SK-MEL-5 (cell line): Measurements from ENCODE around the gene TBX5. TPM values are rescaled to one million over a fixed set of nuclear protein-coding genes. Genes with fewer than 3 reads are reported as not detected.

Experiments used
- DNase-seq: peaks from one replicate; pipeline ENCODE4 v3.0.0-alpha.2; 2016; ENCODE audit warnings: low read depth, low spot score
- in situ Hi-C: cut with HindIII; loops from 2 replicates; pipeline ENCODE4 v1.10.0; 2016; ENCODE audit warnings: low sequenced_read_pairs, high pct_unique_total_duplicates, low pct_unique_long_range_greater_than_20kb
- polyA plus RNA-seq, 2 experiments: library from polyadenylated mRNA; depleted of rRNA; stranded (reverse); fragments of >200 nt; gene quantifications; 2 replicates each; pipeline ENCODE4 v1.2.3, GENCODE V29; 2015
- total RNA-seq: library from RNA; depleted of rRNA; stranded (reverse); fragments of >200 nt; shearing (Covaris generic); gene quantifications from 2 replicates; pipeline ENCODE4 v1.2.3, GENCODE V29; 2014; rRNA removed

TBX5 gene
- total RNA-seq = not detected in 2 replicates
- 0.02 TPM in 1 of 2 replicates, not detected in the other for polyA plus RNA-seq (2015; cell fraction: cytosol; rRNA removed)
- not detected in 2 replicates for polyA plus RNA-seq (2015; cell fraction: nucleus; rRNA removed)

- no peak for DNase-seq
- in situ Hi-C loops = no loop called here
These were observed at the start of gene TBX5 for GRCh38 chr12:114405519-114406271. Gene TBX5 (minus strand): TSS chr12:114406144. CDS start chr12:114403898, 2,246 bp downstream.

DNA sequence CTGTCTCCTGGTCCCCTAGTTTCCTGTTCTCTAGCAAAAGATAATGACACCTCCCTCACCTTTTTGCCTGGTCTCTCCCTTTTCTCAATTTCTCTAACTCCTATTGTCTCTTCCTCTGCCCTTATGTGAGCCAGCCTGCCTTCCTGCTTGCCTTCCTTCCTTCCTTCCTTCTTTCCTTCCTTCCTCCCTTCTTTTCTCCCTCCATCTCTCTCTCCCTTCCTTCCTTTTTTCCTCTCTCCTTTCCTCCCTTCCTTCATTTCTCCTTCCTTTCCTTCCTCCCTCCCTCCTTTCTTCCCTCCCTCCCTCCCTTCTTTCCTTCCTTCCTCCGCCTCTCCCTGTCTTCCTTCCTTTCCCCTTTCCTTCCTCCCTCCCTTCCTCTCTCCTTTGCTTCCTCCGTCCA lies 45.7 kb upstream of the TBX5 start:
- in situ Hi-C loops = no loop called here

GRCh38 chr12:114450515-114451300 lies 44.8 kb upstream of the TBX5 start:
- DNase-seq = no peak
- in situ Hi-C loops = no loop called here

More for the DNA sequence above, 45.7 kb upstream of the TBX5 start:
- no peak for DNase-seq

GRCh38 chr12:114450019-114450418 lies 44.1 kb upstream of the TBX5 start:
- in situ Hi-C loops = no loop called here
- DNase-seq = no peak

GRCh38 chr12:114448618-114448933 lies 42.6 kb upstream of the TBX5 start:
- no peak for DNase-seq
- in situ Hi-C loops = no loop called here

GRCh38 chr12:114447799-114448617 lies 42.1 kb upstream of the TBX5 start:
- no peak for DNase-seq
- in situ Hi-C loops = no loop called here

- in situ Hi-C loops = no loop called here
- no peak for DNase-seq
These were observed 41.4 kb upstream of the TBX5 start for GRCh38 chr12:114447274-114447716.

DNA sequence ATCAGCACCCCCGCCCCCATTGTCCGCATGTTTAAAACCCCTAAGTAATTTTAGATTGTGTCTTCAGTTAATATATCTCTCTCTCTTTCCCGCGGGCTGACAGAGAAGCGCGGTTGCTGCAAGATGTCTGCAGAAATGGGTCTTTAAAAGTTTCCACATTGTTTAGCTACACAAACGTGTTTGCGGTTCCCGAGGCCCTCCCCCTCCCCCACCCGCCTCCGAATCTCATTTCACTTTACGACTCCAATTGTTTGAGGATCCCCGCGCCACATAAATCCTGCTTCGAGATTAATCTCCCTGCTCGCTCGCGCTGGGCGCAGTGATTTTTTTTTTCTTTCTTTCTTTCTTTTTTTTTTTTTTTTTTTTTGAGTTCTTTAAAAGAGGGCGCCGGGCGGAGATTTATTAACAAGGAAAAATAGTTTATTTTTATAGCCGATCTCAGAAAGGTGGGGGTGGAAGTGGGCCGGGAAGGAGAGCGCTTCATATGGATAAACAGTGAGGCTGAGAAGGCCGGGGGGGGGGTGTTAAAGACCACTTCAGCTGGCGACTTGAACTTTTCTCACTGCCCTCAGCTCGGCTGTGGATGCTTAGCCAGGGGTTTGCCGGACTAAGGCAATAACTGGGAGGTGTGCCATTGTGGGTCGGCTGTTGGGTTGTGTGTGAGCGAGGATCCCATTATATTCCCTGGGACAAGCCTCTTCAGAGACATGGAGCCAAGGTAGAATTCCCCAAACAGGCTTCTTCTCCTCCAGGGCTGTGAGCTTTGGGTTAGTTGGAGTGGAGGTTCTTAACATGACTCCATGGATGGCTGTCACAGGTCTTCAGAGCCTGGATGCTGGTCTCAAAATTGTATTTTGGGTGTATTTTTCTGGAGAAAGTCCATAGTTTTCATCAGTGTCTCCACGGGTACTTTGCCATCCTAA lies 39.7 kb upstream of the TBX5 start:
- DNase-seq = no peak
- in situ Hi-C loops = no loop called here

DNA sequence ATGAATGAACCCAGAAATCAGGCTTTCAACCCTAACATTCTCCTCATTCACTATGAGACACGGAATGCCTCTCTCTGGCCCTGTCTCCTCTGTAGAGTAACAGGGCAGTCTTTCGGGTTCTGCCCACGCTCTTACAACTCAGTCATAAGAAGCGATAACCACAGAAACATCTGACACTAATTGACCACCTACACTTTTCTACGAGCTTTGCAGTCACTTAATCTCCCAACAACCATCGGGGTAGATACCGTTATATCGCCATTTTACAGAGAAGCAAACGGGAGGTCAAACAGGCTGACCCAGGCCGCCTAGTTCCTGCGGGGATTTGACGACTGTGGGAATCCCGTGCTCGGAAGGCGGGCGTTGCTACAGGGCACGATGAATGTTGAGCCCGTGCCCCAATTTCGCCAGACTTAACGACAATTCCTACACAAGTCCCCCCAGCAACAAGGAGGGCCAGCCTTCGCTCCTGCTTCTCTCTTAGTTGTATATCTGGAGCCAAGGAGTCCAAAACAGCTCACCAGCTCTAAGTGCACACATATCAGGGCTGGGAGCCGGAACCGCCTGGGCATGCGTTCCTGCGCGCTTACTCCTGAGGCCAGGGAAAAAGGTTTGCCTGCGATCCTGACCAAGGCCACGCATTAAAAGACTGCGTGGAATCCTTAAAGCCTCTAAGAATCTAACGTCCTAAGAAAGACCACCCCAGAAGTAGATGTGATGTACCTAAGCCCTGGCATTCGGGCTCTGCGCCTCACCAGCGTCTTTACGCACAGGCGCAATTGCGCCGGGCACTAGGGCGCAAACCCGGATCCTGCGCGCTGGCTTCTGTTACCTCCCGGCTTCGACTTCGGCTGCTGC lies 38.7 kb upstream of the TBX5 start:
- in situ Hi-C loops = no loop called here
- no peak for DNase-seq

DNA sequence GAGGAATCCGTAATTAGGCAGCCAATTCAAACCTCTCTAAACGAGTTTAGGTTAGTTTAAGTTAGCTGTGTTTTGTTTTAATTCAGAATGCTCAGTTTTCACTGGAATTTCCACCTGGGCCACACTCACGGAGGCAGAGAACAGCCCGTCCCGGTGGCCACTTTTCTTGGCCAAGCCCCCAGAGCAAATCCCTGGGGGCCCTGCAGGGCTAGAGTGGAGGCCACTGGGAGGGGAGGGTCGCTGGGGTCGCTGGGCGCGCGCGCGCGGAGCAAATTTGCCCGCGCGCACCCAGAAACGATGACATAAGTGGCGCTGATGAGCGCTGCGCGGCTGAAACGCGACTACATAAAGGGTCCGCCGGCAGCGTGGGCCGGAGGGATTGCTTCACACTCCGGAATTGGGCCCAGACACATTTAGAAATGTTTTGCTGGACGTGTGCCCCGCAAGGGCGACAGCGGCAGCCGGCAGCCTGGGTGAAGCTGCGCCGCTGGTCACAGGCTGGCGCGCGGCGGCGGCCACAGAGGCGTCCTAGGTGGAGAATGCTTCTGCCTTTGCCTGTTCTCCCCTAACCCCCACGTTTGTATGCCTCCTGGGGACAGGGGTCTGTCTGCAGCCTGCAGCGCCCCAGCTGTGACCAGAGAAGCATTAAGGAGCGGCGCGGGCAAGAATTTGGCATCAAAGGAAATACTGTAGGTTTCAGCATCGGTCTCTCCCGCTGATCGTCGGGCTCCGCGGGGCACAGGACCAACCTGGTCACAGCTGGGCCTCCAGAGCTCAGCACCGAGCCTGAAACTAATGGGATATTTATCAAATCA lies 37.9 kb upstream of the TBX5 start:
- in situ Hi-C loops = no loop called here
- no peak for DNase-seq

DNA sequence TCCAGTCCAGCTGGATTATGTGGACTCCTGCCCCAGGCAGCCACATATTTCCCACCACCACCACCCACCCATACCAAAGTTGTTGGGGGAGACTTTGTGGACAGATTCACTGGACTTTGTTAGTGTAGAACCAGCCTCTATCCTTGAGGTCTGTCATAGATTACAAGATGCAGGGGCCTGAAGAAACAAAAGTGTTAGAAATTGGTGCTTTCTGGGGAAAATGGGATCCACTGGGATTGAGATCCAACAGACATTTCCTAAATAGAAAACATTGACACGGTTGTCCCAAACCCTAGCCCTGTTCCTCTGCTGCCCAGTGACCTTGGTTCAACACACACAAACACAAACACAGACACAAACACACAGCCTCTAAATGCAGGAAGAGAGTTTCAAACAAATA lies 36.6 kb upstream of the TBX5 start:
- DNase-seq = no peak
- in situ Hi-C loops = no loop called here

DNA sequence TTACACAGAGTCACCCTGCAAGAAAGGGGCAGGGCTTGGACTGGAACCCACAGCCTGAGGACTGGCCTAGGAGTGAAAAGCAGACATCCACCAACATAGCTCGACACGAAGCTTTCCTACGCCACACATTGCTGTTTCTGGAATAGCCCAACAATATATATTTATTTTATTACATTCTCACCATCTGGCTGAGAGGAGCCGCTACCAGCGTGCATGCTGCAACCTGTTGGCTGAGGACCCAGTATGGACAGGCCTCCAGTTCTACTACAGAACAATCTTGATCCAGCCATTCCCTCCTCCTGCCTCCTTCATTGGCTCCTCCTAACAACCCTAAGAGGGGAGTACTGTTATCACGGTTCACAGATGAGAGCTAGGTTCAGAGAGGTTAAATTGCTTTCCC lies 35.6 kb upstream of the TBX5 start:
- no peak for DNase-seq
- in situ Hi-C loops = no loop called here

GRCh38 chr12:114441039-114441383 lies 35.1 kb upstream of the TBX5 start:
- in situ Hi-C loops = no loop called here
- DNase-seq = no peak

GRCh38 chr12:114440270-114441038 lies 34.5 kb upstream of the TBX5 start:
- in situ Hi-C loops = no loop called here
- DNase-seq = no peak

GRCh38 chr12:114439817-114440216 lies 33.9 kb upstream of the TBX5 start:
- in situ Hi-C loops = no loop called here
- no peak for DNase-seq
